Duodenal mucosa (tissue), 2 donors: ENCODE data around the gene PLP2.
"Not testable (repeated sequence)": the region's sequence is repeated elsewhere in the genome, so short reads cannot be mapped to it uniquely, and the experiment has no call there.

Experiments
- H3K27ac ChIP-seq: one replicate; pipeline ENCODE4 v1.7.0; 2013; ENCODE audit warnings: low read depth, low read length
- H3K27me3 ChIP-seq, 2 donors: one replicate each; pipeline ENCODE4 v1.7.0; 2013; ENCODE audit warnings: low read length in 2 of 2, control low read depth in 1 of 2; ENCODE audit not compliant: insufficient read depth in 2 of 2, control insufficient read depth in 1 of 2
- H3K36me3 ChIP-seq, 2 donors: one replicate each; pipeline ENCODE4 v1.7.0; 2013; ENCODE audit warnings: low read length in 2 of 2, control low read depth in 1 of 2; ENCODE audit not compliant: insufficient read depth in 2 of 2, control insufficient read depth in 1 of 2
- H3K4me1 ChIP-seq, 2 donors: one replicate each; pipeline ENCODE4 v1.7.0; 2013; ENCODE audit warnings: low read length in 2 of 2, control low read depth in 1 of 2; ENCODE audit not compliant: insufficient read depth in 2 of 2, control insufficient read depth in 1 of 2
- H3K4me3 ChIP-seq, 2 donors: one replicate each; pipeline ENCODE4 v1.7.0; 2013; ENCODE audit warnings: low read length in 2 of 2, low read depth in 1 of 2
- H3K9ac ChIP-seq, 2 donors: one replicate each; pipeline ENCODE4 v1.7.0; 2013; ENCODE audit warnings: low read length in 2 of 2, low read depth in 1 of 2
- H3K9me3 ChIP-seq, 2 donors: one replicate each; pipeline ENCODE4 v1.7.0; 2013; ENCODE audit warnings: low read length in 2 of 2, control low read depth in 1 of 2; ENCODE audit not compliant: control insufficient read depth in 1 of 2

The PLP2 gene

DNA sequence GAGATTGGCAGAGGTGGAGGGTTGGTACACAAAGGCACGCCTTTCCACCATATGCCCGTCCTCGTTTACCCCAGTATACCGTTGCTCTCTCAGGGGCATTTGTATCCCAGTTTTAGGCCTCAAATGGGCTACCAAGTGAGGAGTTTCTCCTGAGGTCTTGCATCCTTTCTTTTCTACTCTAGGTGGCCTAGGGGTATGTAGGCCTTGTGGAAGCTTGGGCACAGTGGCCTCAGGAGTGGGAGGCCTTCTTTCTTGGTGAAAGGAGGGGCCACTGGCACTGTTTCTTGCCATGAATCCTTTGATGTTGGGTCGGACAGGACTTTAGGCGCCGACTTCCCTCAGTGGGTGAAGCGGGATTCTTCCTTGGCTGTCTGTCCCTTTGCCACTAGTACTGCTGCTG lies 24.4 kb upstream of the PLP2 start:
- Histone ChIP-seq H3K9ac (no peak overlapping the region), H3K9me3 (no peaks in the 10 kb centered on the region), H3K4me1 (peaks cover 0 to 7% of the 10 kb centered on the region in 2 donors), H3K36me3 (no peaks in the 10 kb centered on the region), H3K27me3 (no peaks in the 10 kb centered on the region), H3K4me3 (no peak overlapping the region), H3K27ac (no peak overlapping the region)

DNA sequence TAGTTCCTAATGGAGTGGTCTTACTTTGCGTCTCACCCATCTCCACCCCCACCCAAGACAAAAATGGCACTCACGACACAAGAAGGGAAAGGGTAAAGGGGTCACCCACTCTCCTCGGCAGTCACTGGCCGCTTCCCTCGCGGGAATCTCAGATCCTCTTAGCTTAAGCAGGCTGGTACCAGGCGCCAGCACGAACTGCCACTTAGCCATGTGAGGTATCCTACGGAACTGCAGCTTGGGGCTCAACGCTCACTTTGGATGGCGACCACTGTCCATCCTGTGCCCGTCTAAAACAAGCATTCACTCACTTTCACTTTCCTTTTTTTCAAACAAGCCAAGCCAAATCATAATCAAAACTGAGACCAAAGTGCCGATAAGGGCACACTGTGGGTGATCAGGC lies 23.8 kb upstream of the PLP2 start:
- Histone ChIP-seq H3K36me3 (no peaks in the 10 kb centered on the region), H3K4me1 (peaks cover 0 to 7% of the 10 kb centered on the region in 2 donors), H3K27me3 (no peaks in the 10 kb centered on the region), H3K9me3 (no peaks in the 10 kb centered on the region), H3K9ac (no peak overlapping the region), H3K27ac (no peak overlapping the region), H3K4me3 (no peak overlapping the region)

DNA sequence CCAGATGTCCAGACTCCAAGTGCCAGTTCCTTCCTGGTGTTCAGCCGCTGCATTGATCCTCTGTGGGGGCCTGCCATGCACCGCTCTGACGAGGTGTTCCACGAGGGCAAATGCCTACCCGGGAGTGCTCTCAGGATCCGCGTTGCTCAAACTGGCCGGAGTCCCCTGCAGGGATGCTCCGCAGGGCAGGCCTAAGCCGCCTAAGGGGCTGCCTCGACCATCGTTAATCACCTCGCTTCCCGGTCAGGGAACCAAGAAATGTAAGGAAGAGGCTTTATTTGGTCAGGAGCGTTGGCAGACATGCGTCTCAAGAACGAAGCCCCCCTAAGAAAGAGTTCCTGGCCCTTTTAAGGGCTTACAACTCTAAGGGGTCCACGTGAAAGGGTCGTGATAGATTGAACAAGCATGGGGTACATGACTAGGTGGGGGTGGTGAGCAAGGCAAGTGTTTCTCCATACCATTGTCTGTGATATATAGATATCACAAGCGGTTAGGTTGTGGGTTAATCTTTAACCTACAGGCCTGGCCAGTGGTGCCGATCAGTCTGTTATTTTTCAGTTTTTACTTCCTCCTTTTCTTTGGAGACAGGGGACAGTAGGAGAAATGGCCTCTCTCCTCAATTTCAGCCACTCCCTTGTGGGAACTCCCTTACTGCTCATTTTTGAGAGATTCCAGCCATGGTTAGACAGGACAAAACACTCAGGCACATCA lies 23.2 kb upstream of the PLP2 start:
- not testable (repeated sequence) for H3K4me1 ChIP-seq, H3K4me3 ChIP-seq, H3K9me3 ChIP-seq, H3K27me3 ChIP-seq, H3K9ac ChIP-seq, H3K36me3 ChIP-seq
- H3K27ac ChIP-seq, result peak overlapping the region; percentile 50

DNA sequence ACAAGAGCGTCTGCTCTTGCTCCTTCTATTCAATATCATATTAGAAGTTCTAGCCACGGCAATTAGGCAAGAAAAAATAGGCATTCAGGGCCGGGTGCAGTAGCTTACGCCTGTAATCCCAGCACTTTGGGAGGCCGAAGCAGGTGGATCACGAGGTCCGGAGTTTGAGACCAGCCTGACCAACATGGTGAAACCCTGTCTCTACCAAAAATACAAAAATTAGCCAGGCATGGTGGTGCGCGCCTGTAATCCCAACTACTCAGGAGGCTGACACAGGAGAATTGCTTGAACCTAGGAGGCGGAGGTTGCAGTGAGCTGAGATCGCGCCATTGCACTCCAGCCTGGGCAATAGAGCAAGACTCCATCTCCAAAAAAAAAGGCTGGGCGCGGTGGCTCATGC lies 22.4 kb upstream of the PLP2 start:
- not testable (repeated sequence) for H3K9me3 ChIP-seq, H3K9ac ChIP-seq, H3K36me3 ChIP-seq, H3K27me3 ChIP-seq, H3K27ac ChIP-seq, H3K4me1 ChIP-seq, H3K4me3 ChIP-seq

DNA sequence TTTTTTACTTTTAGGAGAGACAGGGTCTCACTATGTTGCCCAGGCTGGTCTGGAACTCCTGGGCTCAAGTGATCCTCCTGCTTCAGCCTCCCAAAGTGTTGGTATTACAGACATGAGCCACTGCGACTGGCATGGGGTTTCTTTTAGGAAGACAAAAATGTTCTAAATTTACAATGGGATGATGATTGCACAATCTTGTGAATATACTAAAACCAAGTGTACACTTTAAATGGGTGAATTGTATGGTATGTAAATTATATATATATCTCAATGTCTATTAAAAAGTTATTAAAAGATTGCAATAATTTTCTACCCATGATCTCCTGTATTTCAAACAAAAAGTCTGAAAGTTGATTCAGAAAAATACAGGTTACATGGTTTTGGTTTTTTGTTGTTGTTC lies 18.2 kb upstream of the PLP2 start:
- H3K27me3 ChIP-seq, result no peaks in the 10 kb centered on the region
- no peaks in the 10 kb centered on the region for H3K36me3 ChIP-seq
- no peaks in the 10 kb centered on the region for H3K9me3 ChIP-seq

DNA sequence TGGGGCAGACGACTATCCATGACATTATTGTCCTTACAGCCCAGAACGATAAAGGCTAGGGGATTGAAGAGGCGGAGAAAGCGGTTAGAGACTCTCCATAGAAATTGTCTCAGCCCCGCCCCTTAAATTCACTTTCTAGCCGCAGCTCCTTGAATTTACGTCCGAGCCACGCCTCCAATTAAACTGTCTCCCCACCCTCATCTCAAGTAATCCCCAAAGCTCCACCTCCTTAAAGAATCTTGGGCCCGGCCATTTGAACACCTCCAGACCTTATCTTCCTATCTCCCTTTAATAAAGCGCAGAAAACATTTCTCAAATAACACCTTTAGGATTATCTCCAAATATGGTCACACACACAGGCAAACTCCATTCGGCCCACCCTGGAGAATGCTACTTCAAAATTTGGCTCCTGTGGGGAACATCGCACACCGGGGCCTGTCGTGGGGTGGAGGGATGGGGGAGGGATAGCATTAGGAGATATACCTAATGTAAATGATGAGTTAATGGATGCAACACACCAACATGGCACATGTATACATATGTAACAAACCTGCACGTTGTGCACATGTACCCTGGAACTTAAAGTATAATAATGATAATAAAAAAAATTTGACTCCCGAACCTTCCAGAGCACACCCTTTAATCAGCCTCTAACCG lies 16.3 kb upstream of the PLP2 start:
- peak overlapping the region; percentile 66 to 75 for H3K9ac ChIP-seq

More for the DNA sequence above, 18.2 kb upstream of the PLP2 start:
- H3K27ac ChIP-seq, result no peak overlapping the region
- H3K4me1 ChIP-seq, result peaks cover 0 to 1% of the 10 kb centered on the region in 2 donors
- H3K4me3 ChIP-seq, result no peak overlapping the region
- no peak overlapping the region for H3K9ac ChIP-seq

DNA sequence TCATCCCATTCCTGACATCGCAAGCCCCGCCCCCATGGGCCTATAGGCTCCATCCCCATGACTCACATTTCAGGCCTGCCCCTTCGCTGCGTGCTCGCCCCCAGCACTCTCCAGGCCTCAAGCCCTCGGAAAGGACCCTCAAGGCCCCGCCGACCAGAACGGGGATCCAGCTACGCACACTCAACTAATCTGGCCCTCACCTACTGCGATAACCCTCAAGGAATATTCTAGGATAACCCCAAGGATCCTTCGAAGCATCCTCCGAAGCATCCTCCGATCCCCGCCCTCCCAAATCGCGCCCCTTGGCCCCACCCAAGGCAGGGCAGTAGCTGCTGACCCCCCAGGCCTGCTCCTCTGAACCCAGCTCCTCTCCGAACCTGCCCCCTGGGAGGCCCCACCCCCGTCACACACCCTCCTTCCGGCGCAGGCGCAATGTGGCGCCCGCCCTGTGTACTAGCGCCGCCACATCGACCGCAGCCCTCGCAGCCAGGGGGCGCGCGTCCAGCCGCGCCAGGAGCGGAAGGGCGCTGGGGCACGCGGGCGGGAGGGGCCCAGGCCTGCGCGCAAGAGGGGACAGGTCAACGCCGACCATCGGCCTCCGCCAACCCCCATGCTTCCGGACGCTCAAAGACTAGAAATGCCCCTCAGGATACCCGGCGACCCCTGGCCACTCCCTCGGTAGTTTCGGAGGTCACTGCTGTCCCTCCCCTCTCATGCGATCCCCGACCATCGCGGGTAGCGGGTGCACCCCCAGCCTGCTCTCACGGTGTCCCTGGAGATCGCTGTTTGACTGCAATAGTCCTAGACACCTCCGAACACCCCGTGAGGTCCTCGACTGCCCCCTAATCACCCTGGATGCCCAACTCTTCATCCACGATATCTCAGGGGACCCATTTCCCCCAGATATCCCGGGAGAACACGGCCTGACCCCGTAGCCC lies 15.5 kb upstream of the PLP2 start:
- Histone ChIP-seq H3K36me3 (no peaks in the 10 kb centered on the region), H3K4me3 (peak overlapping the region; percentile 61 to 70), H3K27me3 (no peaks in the 10 kb centered on the region), H3K9ac (peak overlapping the region; percentile 66 to 75), H3K4me1 (no peaks in the 10 kb centered on the region), H3K9me3 (no peaks in the 10 kb centered on the region), H3K27ac (peak overlapping the region; percentile 91)

More for the DNA sequence above, 16.3 kb upstream of the PLP2 start:
- Histone ChIP-seq H3K4me1 (no peaks in the 10 kb centered on the region), H3K9me3 (no peaks in the 10 kb centered on the region), H3K36me3 (no peaks in the 10 kb centered on the region), H3K27me3 (no peaks in the 10 kb centered on the region), H3K4me3 (peak overlapping the region; percentile 61 to 70), H3K27ac (peak overlapping the region; percentile 91)

DNA sequence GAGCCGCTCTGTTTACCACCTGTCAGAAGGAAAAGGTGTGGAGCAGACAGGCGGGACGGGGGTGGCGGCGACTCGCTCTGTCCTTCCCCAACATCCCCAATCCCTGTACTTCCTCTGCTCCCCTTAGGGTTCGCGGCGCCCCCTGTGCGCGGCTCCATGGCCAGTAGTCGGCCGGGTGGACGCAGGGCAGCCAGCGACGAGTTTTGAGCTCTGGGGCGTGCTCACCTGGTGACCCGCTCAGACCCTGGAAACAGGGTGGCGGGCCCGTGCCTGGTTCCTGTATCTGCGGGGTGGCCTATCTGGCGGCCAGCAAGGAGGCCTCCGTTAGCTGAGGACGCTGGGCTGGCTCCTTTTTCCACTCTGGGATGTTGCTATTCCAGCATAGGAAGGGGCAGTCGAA lies 14.5 kb upstream of the PLP2 start:
- Histone ChIP-seq H3K9ac (no peak overlapping the region), H3K4me3 (no peak overlapping the region), H3K36me3 (no peaks in the 10 kb centered on the region), H3K27ac (no peak overlapping the region), H3K9me3 (no peaks in the 10 kb centered on the region), H3K4me1 (no peaks in the 10 kb centered on the region), H3K27me3 (no peaks in the 10 kb centered on the region)

DNA sequence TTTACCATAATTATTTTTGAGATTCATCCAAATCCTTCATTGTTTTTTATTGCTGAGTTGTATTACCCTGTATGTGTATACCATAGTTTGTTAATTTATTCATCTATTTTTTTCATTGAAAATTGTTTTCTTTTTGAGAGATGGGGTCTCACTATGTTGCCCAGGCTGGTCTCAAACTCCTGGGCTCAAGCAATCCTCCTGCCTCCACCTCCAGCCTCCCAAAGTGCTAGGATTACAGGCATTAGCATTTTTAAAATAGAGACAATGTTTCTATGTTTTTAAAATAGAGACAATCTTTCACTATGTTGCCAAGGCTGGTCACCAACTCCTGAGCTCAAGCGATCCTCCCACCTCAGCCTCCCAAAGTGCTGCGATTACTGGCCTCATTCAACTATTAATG lies 10.8 kb upstream of the PLP2 start:
- Histone ChIP-seq H3K36me3 (no peaks in the 10 kb centered on the region), H3K9me3 (no peaks in the 10 kb centered on the region), H3K4me1 (peaks cover 0 to 13% of the 10 kb centered on the region in 2 donors), H3K27ac (no peak overlapping the region), H3K9ac (no peak overlapping the region), H3K27me3 (no peaks in the 10 kb centered on the region), H3K4me3 (no peak overlapping the region)

DNA sequence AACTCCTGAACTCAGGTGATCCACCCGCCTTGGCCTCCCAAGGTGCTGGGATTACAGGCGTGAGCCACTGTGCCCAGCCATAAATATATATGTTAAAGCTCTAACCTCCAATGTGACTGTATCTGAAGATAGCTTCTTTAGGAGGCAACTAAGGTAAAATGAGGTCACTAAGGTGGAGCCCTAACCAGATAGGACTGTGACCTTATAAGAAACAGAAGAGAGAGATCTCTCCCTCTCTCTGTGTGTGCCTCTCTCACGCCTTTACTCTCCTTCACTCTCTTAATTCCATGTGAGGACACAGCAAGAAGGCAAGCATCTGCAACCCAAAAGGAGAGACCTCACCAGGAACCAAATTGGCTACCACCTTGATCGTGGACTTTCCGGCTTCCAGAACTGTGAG lies 10.1 kb upstream of the PLP2 start:
- H3K27ac ChIP-seq, result no peak overlapping the region
- H3K27me3 ChIP-seq, result no peaks in the 10 kb centered on the region
- no peak overlapping the region for H3K4me3 ChIP-seq
- H3K4me1 ChIP-seq, result peaks cover 0 to 13% of the 10 kb centered on the region in 2 donors
- no peaks in the 10 kb centered on the region for H3K9me3 ChIP-seq
- no peaks in the 10 kb centered on the region for H3K36me3 ChIP-seq
- no peak overlapping the region for H3K9ac ChIP-seq
